K562 (cell line): Measurements from ENCODE around the gene IL17RA. TPM values are rescaled to one million over a fixed set of nuclear protein-coding genes. Genes with fewer than 3 reads are reported as not detected.

Source experiments
- CGGBP1 ChIP-seq: fragments of 250-450 bp; sonication (Bioruptor Pico); IDR thresholded peaks from 2 replicates; pipeline ENCODE4 v1.9.0; 2021; ENCODE audit warnings: mild to moderate bottlenecking
- FOXK2 ChIP-seq, 2 experiments: fragments of 450-650 bp; IDR thresholded peaks in 1 of 2; conservative IDR thresholded peaks in 1 of 2; 2 replicates each; pipeline ENCODE4 v1.6.1; 2016; ENCODE audit warnings: low read depth in 2 of 2, mild to moderate bottlenecking in 1 of 2
- HDAC6 ChIP-seq: IDR thresholded peaks from 2 replicates; pipeline ENCODE4 v1.6.1; 2012; ENCODE audit warnings: low read depth, mild to moderate bottlenecking, control low read depth, inconsistent platforms, low read length, moderate library complexity
- JUND ChIP-seq, 2 experiments: IDR thresholded peaks; 2 replicates in 1 of 2; 3 replicates in 1 of 2; pipeline ENCODE4 v1.6.1; 2011; ENCODE audit warnings: borderline replicate concordance in 2 of 2, low read depth in 2 of 2, low read length in 2 of 2, improper control_type of control experiment in 1 of 2, missing biosample characterization in 1 of 2, missing genetic modification characterization in 1 of 2, missing genetic modification reagents in 1 of 2
- MAFF ChIP-seq: IDR thresholded peaks from 2 replicates; pipeline ENCODE4 v1.6.1; 2012; ENCODE audit warnings: low read length, improper control_type of control experiment
- NRF1 ChIP-seq, 2 experiments: fragments of 450-650 bp; IDR thresholded peaks in 1 of 2; conservative IDR thresholded peaks in 1 of 2; 2 replicates each; pipeline ENCODE4 v1.6.1; 2014; ENCODE audit warnings: mild to moderate bottlenecking in 2 of 2
- OTX1 ChIP-seq: fragments of 450-650 bp; formaldehyde crosslinking; IDR thresholded peaks from 2 replicates; pipeline ENCODE4 v1.4.0; 2022; ENCODE audit warnings: mild to moderate bottlenecking
- PML ChIP-seq: IDR thresholded peaks from 2 replicates; pipeline ENCODE4 v1.6.1; 2012; ENCODE audit warnings: low read length, inconsistent platforms
- PYGO2 ChIP-seq: fragments of 450-650 bp; IDR thresholded peaks from 2 replicates; pipeline ENCODE4 v1.6.1; 2016; ENCODE audit warnings: mild to moderate bottlenecking, missing genetic modification characterization, moderate library complexity, missing compliant biosample characterization
- SAFB ChIP-seq: fragments of 200-400 bp; formaldehyde crosslinking; IDR thresholded peaks from 2 replicates; pipeline ENCODE4 v1.6.1; 2017; ENCODE audit warnings: low read depth, low read length, borderline replicate concordance
- SMARCB1 ChIP-seq: IDR thresholded peaks from 2 replicates; pipeline ENCODE4 v1.6.1; 2011; ENCODE audit warnings: improper control_type of control experiment, low read depth; ENCODE audit not compliant: insufficient read length
- TBP ChIP-seq: optimal IDR thresholded peaks from 2 replicates; pipeline ENCODE3; 2011; ENCODE audit warnings: low read depth, low read length, improper control_type of control experiment
- TCF7 ChIP-seq: sonication (generic); IDR thresholded peaks from 2 replicates; pipeline ENCODE4 v1.6.1; 2016; ENCODE audit warnings: antibody characterized with exemption, borderline replicate concordance
- ZC3H11A ChIP-seq: IDR thresholded peaks from 2 replicates; pipeline ENCODE4 v1.6.1; 2012; ENCODE audit warnings: low read depth, low read length, improper control_type of control experiment
- ZFP1 ChIP-seq: fragments of 450-650 bp; formaldehyde crosslinking; IDR thresholded peaks from 2 replicates; pipeline ENCODE4 v1.4.0; 2020; ENCODE audit warnings: mild to moderate bottlenecking, mixed read lengths
- ZKSCAN8 ChIP-seq: fragments of 200-800 bp; sonication (Bioruptor generic); IDR thresholded peaks from 2 replicates; pipeline ENCODE4 v1.6.1; 2016; ENCODE audit warnings: missing genetic modification characterization, missing compliant biosample characterization
- ZNF316 ChIP-seq: fragments of 450-650 bp; IDR thresholded peaks from 2 replicates; pipeline ENCODE4 v1.6.1; 2016
- ZNF444 ChIP-seq: fragments of 250-450 bp; sonication (Bioruptor Pico); IDR thresholded peaks from 2 replicates; pipeline ENCODE4 v1.4.0; 2020; ENCODE audit warnings: mild to moderate bottlenecking, moderate library complexity
- polyA plus RNA-seq, 8 experiments: library from polyadenylated mRNA; depleted of rRNA in 4 of 8; stranded (reverse) in 5 of 8; unstranded in 3 of 8; fragments of >200 nt; fragmentation: Nextera tagmentation in 2 of 8; fragmentation: Illumina TruSeq in 1 of 8; extraction: Ambion mirVana in 2 of 8; extraction: Trizol in 1 of 8; gene quantifications; 2 replicates each; pipeline versions ENCODE4 v1.2.1 to v1.2.3, GENCODE V29; 2011 to 2014; ENCODE audit warnings: inconsistent platforms in 1 of 8, missing spikeins in 1 of 8
- total RNA-seq, 7 experiments: library from RNA; depleted of rRNA in 6 of 7; stranded (reverse); fragments of >200 nt in 6 of 7; fragmentation: Illumina TruSeq in 2 of 7; extraction: Trizol in 2 of 7; gene quantifications; 2 replicates each; pipeline versions ENCODE4 v1.2.1 to v1.2.3, GENCODE V29; 2011 to 2021; ENCODE audit warnings: low replicate concordance in 1 of 7
- TF ChIP-seq, protein P1 (sequence below): fragments of 450-650 bp; IDR thresholded peaks from 2 replicates; pipeline ENCODE4 v1.6.1; 2016; ENCODE audit warnings: low read depth

IL17RA gene
- total and polyA plus RNA-seq, 9 of the 15 experiments (the other 6 are each of a cell fraction or from before 2014, with no cell fraction given): 0.17 to 11.8 (median 3.7) TPM

- TF ChIP-seq HDAC6: no peak
- TF ChIP-seq CGGBP1 (CRISPR knock-in tag): no peak
- no peak for TF ChIP-seq ZC3H11A
- no peak for TF ChIP-seq ZNF316
- TF ChIP-seq, protein P1, sequence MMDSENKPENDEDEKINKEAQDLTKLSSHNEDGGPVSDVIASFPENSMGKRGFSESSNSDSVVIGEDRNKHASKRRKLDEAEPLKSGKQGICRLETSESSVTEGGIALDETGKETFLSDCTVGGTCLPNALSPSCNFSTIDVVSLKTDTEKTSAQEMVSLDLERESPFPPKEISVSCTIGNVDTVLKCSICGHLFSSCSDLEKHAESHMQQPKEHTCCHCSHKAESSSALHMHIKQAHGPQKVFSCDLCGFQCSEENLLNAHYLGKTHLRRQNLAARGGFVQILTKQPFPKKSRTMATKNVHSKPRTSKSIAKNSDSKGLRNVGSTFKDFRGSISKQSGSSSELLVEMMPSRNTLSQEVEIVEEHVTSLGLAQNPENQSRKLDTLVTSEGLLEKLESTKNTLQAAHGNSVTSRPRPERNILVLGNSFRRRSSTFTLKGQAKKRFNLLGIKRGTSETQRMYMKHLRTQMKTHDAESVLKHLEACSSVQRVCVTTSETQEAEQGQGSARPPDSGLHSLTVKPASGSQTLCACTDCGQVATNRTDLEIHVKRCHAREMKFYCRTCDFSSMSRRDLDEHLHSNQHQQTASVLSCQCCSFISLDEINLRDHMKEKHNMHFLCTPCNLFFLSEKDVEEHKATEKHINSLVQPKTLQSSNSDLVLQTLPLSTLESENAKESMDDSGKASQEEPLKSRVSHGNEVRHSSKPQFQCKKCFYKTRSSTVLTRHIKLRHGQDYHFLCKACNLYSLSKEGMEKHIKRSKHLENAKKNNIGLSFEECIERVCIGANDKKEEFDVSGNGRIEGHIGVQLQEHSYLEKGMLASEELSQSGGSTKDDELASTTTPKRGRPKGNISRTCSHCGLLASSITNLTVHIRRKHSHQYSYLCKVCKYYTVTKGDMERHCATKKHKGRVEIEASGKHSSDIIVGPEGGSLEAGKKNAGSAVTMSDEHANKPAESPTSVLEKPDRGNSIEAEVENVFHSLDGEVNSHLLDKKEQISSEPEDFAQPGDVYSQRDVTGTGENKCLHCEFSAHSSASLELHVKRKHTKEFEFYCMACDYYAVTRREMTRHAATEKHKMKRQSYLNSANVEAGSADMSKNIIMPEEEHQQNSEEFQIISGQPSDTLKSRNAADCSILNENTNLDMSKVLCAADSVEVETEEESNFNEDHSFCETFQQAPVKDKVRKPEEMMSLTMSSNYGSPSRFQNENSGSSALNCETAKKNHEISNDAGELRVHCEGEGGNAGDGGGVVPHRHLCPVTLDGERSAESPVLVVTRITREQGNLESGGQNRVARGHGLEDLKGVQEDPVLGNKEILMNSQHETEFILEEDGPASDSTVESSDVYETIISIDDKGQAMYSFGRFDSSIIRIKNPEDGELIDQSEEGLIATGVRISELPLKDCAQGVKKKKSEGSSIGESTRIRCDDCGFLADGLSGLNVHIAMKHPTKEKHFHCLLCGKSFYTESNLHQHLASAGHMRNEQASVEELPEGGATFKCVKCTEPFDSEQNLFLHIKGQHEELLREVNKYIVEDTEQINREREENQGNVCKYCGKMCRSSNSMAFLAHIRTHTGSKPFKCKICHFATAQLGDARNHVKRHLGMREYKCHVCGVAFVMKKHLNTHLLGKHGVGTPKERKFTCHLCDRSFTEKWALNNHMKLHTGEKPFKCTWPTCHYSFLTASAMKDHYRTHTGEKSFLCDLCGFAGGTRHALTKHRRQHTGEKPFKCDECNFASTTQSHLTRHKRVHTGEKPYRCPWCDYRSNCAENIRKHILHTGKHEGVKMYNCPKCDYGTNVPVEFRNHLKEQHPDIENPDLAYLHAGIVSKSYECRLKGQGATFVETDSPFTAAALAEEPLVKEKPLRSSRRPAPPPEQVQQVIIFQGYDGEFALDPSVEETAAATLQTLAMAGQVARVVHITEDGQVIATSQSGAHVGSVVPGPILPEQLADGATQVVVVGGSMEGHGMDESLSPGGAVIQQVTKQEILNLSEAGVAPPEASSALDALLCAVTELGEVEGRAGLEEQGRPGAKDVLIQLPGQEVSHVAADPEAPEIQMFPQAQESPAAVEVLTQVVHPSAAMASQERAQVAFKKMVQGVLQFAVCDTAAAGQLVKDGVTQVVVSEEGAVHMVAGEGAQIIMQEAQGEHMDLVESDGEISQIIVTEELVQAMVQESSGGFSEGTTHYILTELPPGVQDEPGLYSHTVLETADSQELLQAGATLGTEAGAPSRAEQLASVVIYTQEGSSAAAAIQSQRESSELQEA: no peak
- no peak for TF ChIP-seq ZKSCAN8 (CRISPR knock-in tag)
- TF ChIP-seq ZNF444 (CRISPR knock-in tag): no peak
- TF ChIP-seq ZFP1 (CRISPR knock-in tag): no peak
- TF ChIP-seq MAFF: no peak
- TF ChIP-seq TBP: peak; percentile 81
- no peak for TF ChIP-seq PYGO2 (tag)
- TF ChIP-seq OTX1 (CRISPR knock-in tag): peak; percentile 52; the same call in 1 of the 2 replicates
- TF ChIP-seq FOXK2 (conservative IDR thresholded peaks at IDR 0.05 in 1 of 2, IDR thresholded peaks at IDR 0.05 in 1 of 2; ENCODE audit: low read depth in 2 of 2): peak in 1 of 2 experiments; percentile 44; a peak in 1 of 4 replicates
- TF ChIP-seq TCF7: no peak
- peak; percentile 57; the same call in 1 of the 2 replicates for TF ChIP-seq SAFB
- TF ChIP-seq PML: peak; percentile 38; the same call in 1 of the 2 replicates
- TF ChIP-seq SMARCB1: no peak
- TF ChIP-seq JUND (IDR thresholded peaks at IDR 0.05; ENCODE audit: borderline replicate concordance, low read depth, low read length): peak; percentile 31; the same call in 1 of the 2 replicates
- TF ChIP-seq JUND (tag; IDR thresholded peaks at IDR 0.05; ENCODE audit: borderline replicate concordance, low read depth, low read length): no peak
- peak; percentile 80 to 82 for TF ChIP-seq NRF1 (conservative IDR thresholded peaks at IDR 0.05 in 1 of 2, IDR thresholded peaks at IDR 0.05 in 1 of 2)
Observed at GRCh38 chr22:17084554-17085276, at the start of gene IL17RA (continued).
